OCI-LY7 (cell line): ENCODE data around the gene NEBL. TPM values are rescaled to one million over a fixed set of nuclear protein-coding genes. Genes with fewer than 3 reads are reported as not detected.

Experiments
- BruUV-seq: library from RNA; stranded (reverse); fragments of 400-500 nt; replicated peaks from 2 replicates; lab custom pipeline; 2021; lab: Mats Ljungman, UMichigan
- CTCF ChIA-PET: fragments of 300-600 bp; sonication (Branson Sonifier 250); formaldehyde crosslinking; loops from one replicate; lab custom pipeline; 2022; ENCODE audit warnings: antibody characterized with exemption; ENCODE audit not compliant: unreplicated experiment; lab: Charles Lee
- POLR2A ChIA-PET: fragments of 300-600 bp; sonication (Branson Sonifier 250); formaldehyde crosslinking; loops from one replicate; lab custom pipeline; 2022; ENCODE audit warnings: antibody characterized with exemption; lab: Charles Lee
- DNase-seq: peaks from one replicate; pipeline ENCODE4 v3.0.0-alpha.2; 2015; ENCODE audit warnings: low spot score
- H2AFZ ChIP-seq: fragments of 200-600 bp; sonication (generic), shearing (Covaris generic); 2 replicates; pipeline ENCODE4 v1.6.1; 2014; ENCODE audit warnings: mild to moderate bottlenecking, antibody characterized with exemption, low read length, moderate library complexity
- H3K27ac ChIP-seq: fragments of 200-600 bp; sonication (generic); 2 replicates; pipeline ENCODE4 v1.5.1; 2014; ENCODE audit warnings: mixed run types, low read depth, mild to moderate bottlenecking, moderate library complexity, low read length, inconsistent platforms; ENCODE audit not compliant: poor library complexity, severe bottlenecking
- H3K36me3 ChIP-seq: fragments of 200-600 bp; sonication (generic); 2 replicates; pipeline ENCODE4 v1.6.1; 2014; ENCODE audit warnings: mild to moderate bottlenecking, antibody characterized with exemption, low read length, moderate library complexity, mixed read lengths; ENCODE audit not compliant: insufficient read depth
- H3K4me1 ChIP-seq: fragments of 200-600 bp; sonication (generic); 2 replicates; pipeline ENCODE4 v1.5.1; 2014; ENCODE audit warnings: mild to moderate bottlenecking, low read length; ENCODE audit not compliant: insufficient read depth, poor library complexity, severe bottlenecking
- H3K4me2 ChIP-seq: fragments of 200-600 bp; sonication (generic); 2 replicates; pipeline ENCODE4 v1.6.1; 2014; ENCODE audit warnings: mild to moderate bottlenecking, low read length
- H3K4me3 ChIP-seq: fragments of 200-600 bp; sonication (generic); 2 replicates; pipeline ENCODE4 v1.5.1; 2014; ENCODE audit warnings: mild to moderate bottlenecking, low read depth, low read length; ENCODE audit not compliant: poor library complexity, severe bottlenecking
- H3K79me2 ChIP-seq: fragments of 200-600 bp; sonication (generic); 2 replicates; pipeline ENCODE4 v1.6.1; 2016; ENCODE audit warnings: low read depth, mild to moderate bottlenecking, low read length, moderate library complexity, mixed read lengths; ENCODE audit not compliant: insufficient read depth
- H3K9me2 ChIP-seq: fragments of 200-600 bp; sonication (generic); 2 replicates; pipeline ENCODE4 v1.6.1; 2016; ENCODE audit warnings: mild to moderate bottlenecking, low read length, mixed read lengths; ENCODE audit not compliant: insufficient read depth
- H3K9me3 ChIP-seq: fragments of 200-600 bp; sonication (generic); 2 replicates; pipeline ENCODE4 v1.6.1; 2014; ENCODE audit warnings: mild to moderate bottlenecking, mixed run types, low read length, mixed read lengths
- H4K20me1 ChIP-seq: fragments of 200-600 bp; sonication (generic); 2 replicates; pipeline ENCODE4 v1.6.1; 2014; ENCODE audit warnings: mild to moderate bottlenecking, antibody characterized with exemption, low read length, moderate library complexity, mixed read lengths; ENCODE audit not compliant: insufficient read depth
- EZH2phosphoT487 ChIP-seq: fragments of 200-600 bp; sonication (generic); IDR thresholded peaks from 2 replicates; pipeline ENCODE4 v1.6.1; 2018; ENCODE audit warnings: low read depth, borderline replicate concordance, mild to moderate bottlenecking, mixed run types, antibody characterized with exemption, low read length, moderate library complexity, mixed read lengths
- intact Hi-C: fragments of 100-400 bp; cut with micrococcal nuclease; formaldehyde crosslinking; loops from one replicate; pipeline ENCODE4 v1.10.0; 2022; ENCODE audit not compliant: unreplicated experiment
- total RNA-seq, 2 experiments: library from RNA; depleted of rRNA in 1 of 2; stranded (reverse); fragments of >200 nt in 1 of 2; shearing (Covaris generic) in 1 of 2; gene quantifications; 2 replicates each; pipeline ENCODE4 v1.2.3, GENCODE V29; 2014 to 2022
- TF ChIP-seq, protein P1 (sequence below): fragments of 200-600 bp; sonication (generic); conservative IDR thresholded peaks from 2 replicates; pipeline ENCODE4 v1.5.1; 2014; ENCODE audit warnings: mild to moderate bottlenecking, antibody characterized with exemption, low read length, moderate library complexity, mixed read lengths

NEBL gene
- total RNA-seq, 2 experiments from 2014 or later, result 1.1 TPM; not detected in 1

DNA sequence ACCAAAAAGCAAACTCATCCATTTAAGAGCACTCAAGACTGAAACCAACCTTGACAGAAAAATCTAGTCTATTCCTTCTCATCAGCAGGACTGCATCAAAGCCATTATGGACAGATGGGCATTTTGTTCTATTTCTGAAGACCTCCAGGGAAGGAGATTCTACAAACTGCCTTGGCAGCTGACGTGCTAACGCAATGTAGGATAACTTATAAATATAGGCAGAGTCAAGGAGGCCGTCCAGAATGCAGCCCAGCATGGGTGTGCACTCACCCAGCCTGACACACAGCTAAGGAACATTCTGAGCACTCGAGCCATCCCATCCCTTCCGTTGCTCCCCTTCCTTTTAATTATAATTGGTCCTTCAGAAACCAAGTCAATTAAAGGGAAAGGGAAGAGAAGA is 25.3 kb upstream of the NEBL start:
- no peaks in the 10 kb centered on the region for H3K4me1 ChIP-seq
- DNase-seq, result no peak
- POLR2A ChIA-PET, result no interaction called here
- H4K20me1 ChIP-seq, result no peaks in the 10 kb centered on the region
- intact Hi-C loops, result no loop called here
- no peaks in the 10 kb centered on the region for H3K36me3 ChIP-seq
- H3K27ac ChIP-seq, result no peak overlapping the region
- H3K9me3 ChIP-seq, result no peaks in the 10 kb centered on the region
- CTCF ChIA-PET, result no interaction called here
- no peaks in the 10 kb centered on the region for H3K79me2 ChIP-seq
- H3K4me2 ChIP-seq, result no peak overlapping the region
- no peak for TF ChIP-seq EZH2phosphoT487
- TF ChIP-seq, protein P1, sequence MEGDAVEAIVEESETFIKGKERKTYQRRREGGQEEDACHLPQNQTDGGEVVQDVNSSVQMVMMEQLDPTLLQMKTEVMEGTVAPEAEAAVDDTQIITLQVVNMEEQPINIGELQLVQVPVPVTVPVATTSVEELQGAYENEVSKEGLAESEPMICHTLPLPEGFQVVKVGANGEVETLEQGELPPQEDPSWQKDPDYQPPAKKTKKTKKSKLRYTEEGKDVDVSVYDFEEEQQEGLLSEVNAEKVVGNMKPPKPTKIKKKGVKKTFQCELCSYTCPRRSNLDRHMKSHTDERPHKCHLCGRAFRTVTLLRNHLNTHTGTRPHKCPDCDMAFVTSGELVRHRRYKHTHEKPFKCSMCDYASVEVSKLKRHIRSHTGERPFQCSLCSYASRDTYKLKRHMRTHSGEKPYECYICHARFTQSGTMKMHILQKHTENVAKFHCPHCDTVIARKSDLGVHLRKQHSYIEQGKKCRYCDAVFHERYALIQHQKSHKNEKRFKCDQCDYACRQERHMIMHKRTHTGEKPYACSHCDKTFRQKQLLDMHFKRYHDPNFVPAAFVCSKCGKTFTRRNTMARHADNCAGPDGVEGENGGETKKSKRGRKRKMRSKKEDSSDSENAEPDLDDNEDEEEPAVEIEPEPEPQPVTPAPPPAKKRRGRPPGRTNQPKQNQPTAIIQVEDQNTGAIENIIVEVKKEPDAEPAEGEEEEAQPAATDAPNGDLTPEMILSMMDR, result no peak
- no TSS peak for BruUV-seq
- H3K4me3 ChIP-seq, result no peak overlapping the region
- H3K9me2 ChIP-seq, result no peaks in the 10 kb centered on the region
- H2AFZ ChIP-seq, result no peak overlapping the region

DNA sequence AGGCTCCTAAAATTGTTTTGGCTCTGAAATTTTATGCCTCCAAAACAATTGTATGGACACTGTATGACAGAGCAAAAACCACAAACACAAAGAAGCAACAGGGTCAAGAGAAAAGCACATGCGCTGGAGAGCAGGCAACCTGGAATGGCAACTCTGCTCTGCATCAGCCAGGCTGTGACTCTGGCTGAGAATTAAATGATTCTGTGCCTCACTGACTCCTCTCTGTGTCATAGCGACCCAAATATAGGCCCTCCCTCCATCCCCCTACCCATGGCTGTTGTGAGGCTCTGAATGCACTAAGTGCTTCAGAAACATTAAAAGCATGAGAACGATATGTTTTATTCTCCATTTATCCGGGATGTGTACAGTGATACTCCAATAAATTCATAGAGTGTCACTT is 24.9 kb upstream of the NEBL start:
- TF ChIP-seq, protein P1, result no peak
- no peak for TF ChIP-seq EZH2phosphoT487
- no peaks in the 10 kb centered on the region for H3K36me3 ChIP-seq
- H3K4me1 ChIP-seq, result no peaks in the 10 kb centered on the region
- H3K79me2 ChIP-seq, result no peaks in the 10 kb centered on the region
- H4K20me1 ChIP-seq, result no peaks in the 10 kb centered on the region
- ChIA-PET POLR2A (no interaction called here), CTCF (no interaction called here)
- no peaks in the 10 kb centered on the region for H3K9me3 ChIP-seq
- no TSS peak for BruUV-seq
- H3K4me2 ChIP-seq, result no peak overlapping the region
- intact Hi-C loops, result no loop called here
- no peak overlapping the region for H2AFZ ChIP-seq
- H3K9me2 ChIP-seq, result no peaks in the 10 kb centered on the region
- no peak for DNase-seq
- H3K4me3 ChIP-seq, result no peak overlapping the region
- no peak overlapping the region for H3K27ac ChIP-seq

- Histone ChIP-seq H3K36me3 (no peaks in the 10 kb centered on the region), H3K4me3 (no peak overlapping the region), H3K27ac (no peak overlapping the region), H3K79me2 (no peaks in the 10 kb centered on the region), H4K20me1 (no peaks in the 10 kb centered on the region), H3K4me1 (no peaks in the 10 kb centered on the region), H3K9me3 (no peaks in the 10 kb centered on the region), H3K9me2 (no peaks in the 10 kb centered on the region), H2AFZ (no peak overlapping the region), H3K4me2 (no peak overlapping the region)
- TF ChIP-seq, protein P1, result no peak
- no peak for TF ChIP-seq EZH2phosphoT487
- no peak for DNase-seq
- CTCF ChIA-PET, result no interaction called here
- intact Hi-C loops, result no loop called here
- POLR2A ChIA-PET, result no interaction called here
- BruUV-seq, result no TSS peak
Observed at GRCh38 chr10:20920061-20920460, 22.9 kb upstream of the NEBL start.
